Ovary (tissue), 9 donors: Measurements from ENCODE around the gene PALLD. TPM values are rescaled to one million over a fixed set of nuclear protein-coding genes. Genes with fewer than 3 reads are reported as not detected.

Experiments
- DNase-seq, 5 donors: peaks; one replicate each; pipeline ENCODE4 v3.0.0-alpha.2; 2019 to 2020
- H3K27ac ChIP-seq, 2 donors: fragments of 200-600 bp; one replicate each; pipeline versions ENCODE4 v1.5.1 to v1.8.0; 2019 to 2022
- H3K27me3 ChIP-seq: fragments of 200-600 bp; one replicate; pipeline ENCODE4 v1.8.0; 2022
- H3K36me3 ChIP-seq: fragments of 200-600 bp; sonication (generic); one replicate; pipeline ENCODE4 v1.5.1; 2019
- H3K4me1 ChIP-seq: one replicate; pipeline ENCODE4 v1.8.1; 2013; ENCODE audit warnings: mild to moderate bottlenecking, moderate library complexity; ENCODE audit not compliant: insufficient read depth
- H3K4me3 ChIP-seq: fragments of 200-600 bp; sonication (generic); one replicate; pipeline ENCODE4 v1.5.1; 2017
- H3K9me3 ChIP-seq, 2 donors: fragments of 200-600 bp in 1 of 2; sonication (generic) in 1 of 2; one replicate each; pipeline versions ENCODE4 v1.5.1 to v1.8.1; 2013 to 2019; ENCODE audit warnings: mild to moderate bottlenecking in 1 of 2, moderate library complexity in 1 of 2
- CTCF ChIP-seq, 3 donors: fragments of 450-650 bp in 2 of 3; fragments of 200-600 bp in 1 of 3; IDR thresholded peaks; one replicate each; pipeline versions ENCODE4 v1.5.1 to v1.8.0; 2016 to 2022; ENCODE audit warnings: antibody characterized with exemption in 3 of 3, mild to moderate bottlenecking in 1 of 3
- EP300 ChIP-seq: sonication (generic); formaldehyde crosslinking; IDR thresholded peaks from one replicate; pipeline ENCODE4 v1.6.1; 2017; ENCODE audit warnings: antibody characterized with exemption
- POLR2A ChIP-seq: fragments of 450-650 bp; IDR thresholded peaks from one replicate; pipeline ENCODE4 v1.6.1; 2017; ENCODE audit warnings: antibody characterized with exemption, mild to moderate bottlenecking, moderate library complexity
- WGBS, 3 donors: extraction: QIAGEN DNeasy Blood & Tissue Kit in 1 of 3; methylation state at CpG; one replicate each; pipeline versions ENCODE4 v1.1.5 to v1.1.7; 2013 to 2017; 5-methylcytosine and 5-hydroxymethylcytosine counted together
- intact Hi-C, 4 donors: fragments of 100-400 bp; cut with DNase I; formaldehyde crosslinking; loops; one replicate each; pipeline versions ENCODE4 v1.11.0 to v1.15.1; 2022 to 2023
- polyA plus RNA-seq, 2 donors: library from polyadenylated mRNA; stranded (reverse); fragments of 200-250 nt in 1 of 2; fragments of 350-450 nt in 1 of 2; fragmentation: Illumina TruSeq in 1 of 2; extraction: RNeasy Lipid Tissue Mini Kit (QIAGEN cat#74804) in 1 of 2; gene quantifications; one replicate each; pipeline ENCODE4 v1.2.3, GENCODE V29; 2013 to 2014
- total RNA-seq, 7 donors: library from RNA; depleted of rRNA in 2 of 7; stranded (reverse); fragments of >200 nt in 2 of 7; fragmentation: NEBNext Ultra II Directional in 3 of 7; extraction: Animal tissue kit (Norgen Biotek cat#: 25700) in 3 of 7; gene quantifications; one replicate each; pipeline versions ENCODE4 v1.1.0 to v1.2.4, GENCODE V29; 2016 to 2023
- donor health status: DM: no; HTN: no; CAD: no; lungs with moderate emphysema.
- donor health status: DM: no; HTN: no; CAD: no.
- donor health status: Bipolar disorder and iron deficiency.
- donor health status: DM: yes; HTN: yes; CAD: no.
- donor health status: DM: no; HTN: no; CAD: no.
- donor health status: DM: yes; HTN: yes; CAD: no.

The PALLD gene
- total and polyA plus RNA-seq, 9 donors, result 96.8 to 605 (median 137) TPM

- Histone ChIP-seq H3K36me3 (no peaks in the 10 kb centered on the region), H3K27ac (no peak overlapping the region), H3K4me1 (peaks cover 7% of the 10 kb centered on the region), H3K27me3 (no peaks in the 10 kb centered on the region), H3K4me3 (no peak overlapping the region), H3K9me3 (no peaks in the 10 kb centered on the region)
- intact Hi-C loops, result no loop called here
- no peak for DNase-seq
- TF ChIP-seq POLR2A (no peak), CTCF (IDR thresholded peaks at IDR 0.05) (no peak), EP300 (no peak)
- 57 to 74% (median 60%) methylated on average over 3 of the region's 3 CpGs for WGBS, 3 donors
Measured at GRCh38 chr4:168655182-168655581, 158.3 kb downstream of the PALLD start.

GRCh38 chr4:168656055-168656660 lies 159.3 kb downstream of the PALLD start:
- no peaks in the 10 kb centered on the region for H3K36me3 ChIP-seq
- DNase-seq, result no peak
- WGBS, 3 donors, result 29 to 46% (median 32%) methylated on average over 4 of the region's 4 CpGs
- H3K27ac ChIP-seq, result no peak overlapping the region
- H3K4me1 ChIP-seq, result peaks cover 7% of the 10 kb centered on the region
- intact Hi-C loops, result no loop called here
- H3K9me3 ChIP-seq, result no peaks in the 10 kb centered on the region
- H3K4me3 ChIP-seq, result no peak overlapping the region
- H3K27me3 ChIP-seq, result no peaks in the 10 kb centered on the region
- TF ChIP-seq POLR2A, result no peak
- no peak for TF ChIP-seq CTCF (IDR thresholded peaks at IDR 0.05)
- no peak for TF ChIP-seq EP300

GRCh38 chr4:168656946-168657473 lies 160.2 kb downstream of the PALLD start:
- DNase-seq, result no peak
- no peaks in the 10 kb centered on the region for H3K27me3 ChIP-seq
- 90 to 95% (median 92%) methylated on average over 3 of the region's 3 CpGs for WGBS, 3 donors
- no peak overlapping the region for H3K27ac ChIP-seq
- no peaks in the 10 kb centered on the region for H3K9me3 ChIP-seq
- TF ChIP-seq CTCF (IDR thresholded peaks at IDR 0.05) (no peak), POLR2A (no peak), EP300 (no peak)
- H3K4me1 ChIP-seq, result peaks cover 5% of the 10 kb centered on the region
- H3K4me3 ChIP-seq, result no peak overlapping the region
- intact Hi-C loops, result no loop called here
- H3K36me3 ChIP-seq, result no peaks in the 10 kb centered on the region

GRCh38 chr4:168658751-168659150 lies 161.9 kb downstream of the PALLD start:
- Histone ChIP-seq H3K36me3 (no peaks in the 10 kb centered on the region), H3K4me3 (no peak overlapping the region), H3K27ac (no peak overlapping the region), H3K9me3 (no peaks in the 10 kb centered on the region), H3K4me1 (peaks cover 5% of the 10 kb centered on the region), H3K27me3 (no peaks in the 10 kb centered on the region)
- no peak for TF ChIP-seq EP300
- no peak for TF ChIP-seq POLR2A
- TF ChIP-seq CTCF (IDR thresholded peaks at IDR 0.05), result no peak
- intact Hi-C loops, result no loop called here
- WGBS, 3 donors, result 67 to 80% (median 73%) methylated on average over 3 of the region's 3 CpGs
- DNase-seq, result no peak
